WTC11 (cell line): ENCODE data around the gene ROBO1. TPM values are rescaled to one million over a fixed set of nuclear protein-coding genes. Genes with fewer than 3 reads are reported as not detected.

Experiments used
- ATAC-seq: fragments of 200-7000 bp; cut with Tn5 transposase; 2 replicates; pipeline ENCODE4 v1.10.0; 2021; ENCODE audit warnings: mild to moderate bottlenecking, moderate library complexity
- CTCF ChIA-PET: fragments of 300-600 bp; sonication (Branson Sonifier 250); formaldehyde crosslinking; loops from one replicate; lab custom pipeline; 2021; ENCODE audit warnings: antibody characterized with exemption; lab: Charles Lee
- POLR2A ChIA-PET: fragments of 350-600 bp; sonication (Branson Sonifier 250); formaldehyde crosslinking; loops from one replicate; lab custom pipeline; 2021; ENCODE audit warnings: antibody characterized with exemption; lab: Charles Lee
- DNase-seq: peaks from one replicate; pipeline ENCODE4 v3.0.0; 2021; ENCODE audit warnings: low spot score
- H3K27ac Mint-ChIP-seq: 2 replicates; pipeline ENCODE4 v1.8.0; 2021; ENCODE audit warnings: mixed read lengths
- H3K27me3 Mint-ChIP-seq: 2 replicates; pipeline ENCODE4 v1.8.0; 2021; ENCODE audit warnings: low read depth, mild to moderate bottlenecking, moderate library complexity, mixed read lengths
- H3K36me3 Mint-ChIP-seq: 2 replicates; pipeline ENCODE4 v1.8.0; 2021; ENCODE audit warnings: mixed read lengths
- H3K4me1 Mint-ChIP-seq: 2 replicates; pipeline ENCODE4 v1.8.0; 2022; ENCODE audit warnings: mixed read lengths
- H3K4me3 Mint-ChIP-seq: 2 replicates; pipeline ENCODE4 v1.8.0; 2021; ENCODE audit warnings: mild to moderate bottlenecking, moderate library complexity, mixed read lengths
- H3K9me3 Mint-ChIP-seq: 2 replicates; pipeline ENCODE4 v1.8.0; 2021; ENCODE audit warnings: mixed read lengths
- CBFB ChIP-seq: sonication (generic); formaldehyde crosslinking; IDR thresholded peaks from 2 replicates; pipeline ENCODE4 v1.8.1; 2022; ENCODE audit warnings: mild to moderate bottlenecking, low read depth, missing genetic modification reagents
- ELF4 ChIP-seq: sonication (generic); formaldehyde crosslinking; IDR thresholded peaks from 2 replicates; pipeline ENCODE4 v1.8.1; 2022; ENCODE audit warnings: low read depth, mild to moderate bottlenecking, moderate library complexity, missing genetic modification reagents
- IRF2 ChIP-seq: sonication (generic); formaldehyde crosslinking; IDR thresholded peaks from 2 replicates; pipeline ENCODE4 v1.8.0; 2022; ENCODE audit warnings: low read depth, missing genetic modification reagents, borderline replicate concordance
- JAZF1 ChIP-seq: fragments of 250-450 bp; sonication (Bioruptor Pico); IDR thresholded peaks from 2 replicates; pipeline ENCODE4 v1.9.0; 2021; ENCODE audit warnings: moderate library complexity, mild to moderate bottlenecking, inconsistent platforms
- RORB ChIP-seq: fragments of 250-450 bp; sonication (Bioruptor Pico); IDR thresholded peaks from 2 replicates; pipeline ENCODE4 v1.9.0; 2021; ENCODE audit warnings: mild to moderate bottlenecking
- SOX15 ChIP-seq: fragments of 250-450 bp; sonication (Bioruptor Pico); IDR thresholded peaks from 2 replicates; pipeline ENCODE4 v1.9.0; 2021; ENCODE audit warnings: mild to moderate bottlenecking
- ZNF423 ChIP-seq: fragments of 250-450 bp; sonication (Bioruptor Pico); IDR thresholded peaks from 2 replicates; pipeline ENCODE4 v2.1.2; 2022; ENCODE audit warnings: mild to moderate bottlenecking, moderate library complexity
- total RNA-seq: library from RNA; stranded (reverse); gene quantifications from 3 replicates; pipeline ENCODE4 v1.2.3, GENCODE V29; 2021
- TF ChIP-seq, protein P1 (sequence below): sonication (generic); formaldehyde crosslinking; IDR thresholded peaks from 2 replicates; pipeline ENCODE4 v1.8.1; 2023; ENCODE audit warnings: mild to moderate bottlenecking, missing genetic modification reagents
- TF ChIP-seq, protein P2 (sequence below): fragments of 250-450 bp; sonication (Bioruptor Pico); IDR thresholded peaks from 2 replicates; pipeline ENCODE4 v1.9.0; 2021; ENCODE audit warnings: mild to moderate bottlenecking
- TF ChIP-seq, protein P3 (sequence below): sonication (generic); formaldehyde crosslinking; IDR thresholded peaks from 2 replicates; pipeline ENCODE4 v1.8.0; 2023; ENCODE audit warnings: mild to moderate bottlenecking, missing genetic modification reagents
- TF ChIP-seq, protein P4 (sequence below): fragments of 250-450 bp; sonication (Bioruptor Pico); IDR thresholded peaks from 2 replicates; pipeline ENCODE4 v1.9.0; 2021; ENCODE audit warnings: moderate library complexity, mild to moderate bottlenecking, inconsistent platforms, borderline replicate concordance
- TF ChIP-seq, protein P5 (sequence below): sonication (generic); formaldehyde crosslinking; conservative IDR thresholded peaks from 2 replicates; pipeline ENCODE4 v1.8.1; 2022; ENCODE audit warnings: mild to moderate bottlenecking, missing genetic modification reagents
- TF ChIP-seq, protein P6 (sequence below): sonication (generic); formaldehyde crosslinking; IDR thresholded peaks from 2 replicates; pipeline ENCODE4 v1.8.1; 2022; ENCODE audit warnings: mild to moderate bottlenecking, missing genetic modification reagents, moderate library complexity, borderline replicate concordance
- TF ChIP-seq, protein P7 (sequence below): sonication (generic); formaldehyde crosslinking; IDR thresholded peaks from 2 replicates; pipeline ENCODE4 v1.8.1; 2022; ENCODE audit warnings: missing genetic modification reagents, borderline replicate concordance
- TF ChIP-seq, protein P8 (sequence below): fragments of 250-450 bp; sonication (Bioruptor Pico); IDR thresholded peaks from 2 replicates; pipeline ENCODE4 v1.9.0; 2021; ENCODE audit warnings: mild to moderate bottlenecking
- TF ChIP-seq, protein P9 (sequence below): sonication (generic); formaldehyde crosslinking; IDR thresholded peaks from 2 replicates; pipeline ENCODE4 v1.8.1; 2023; ENCODE audit warnings: mild to moderate bottlenecking, missing genetic modification reagents

ROBO1 gene
- total RNA-seq, 1 experiment from 2014 or later, result 90.9 TPM

DNA sequence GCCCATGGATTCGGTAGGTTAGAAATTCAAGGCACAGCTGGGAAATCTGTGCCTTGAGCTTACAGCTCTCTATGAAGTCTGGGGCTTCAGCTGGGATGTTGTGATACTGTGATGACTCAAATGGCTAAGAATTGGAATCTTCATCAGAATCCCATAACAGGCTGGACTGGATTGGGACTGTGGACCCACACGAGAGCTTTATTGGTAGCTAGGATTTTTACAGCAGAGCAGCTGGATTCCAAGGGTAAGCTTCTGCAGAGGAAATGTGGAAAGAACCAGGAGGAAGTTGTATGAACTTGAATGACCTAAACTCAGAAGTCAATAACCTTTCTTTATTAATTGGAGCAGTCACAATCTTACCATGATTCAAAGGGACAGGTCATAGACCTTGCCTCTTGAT lies 1187.1 kb downstream of the ROBO1 start (continued):
- TF ChIP-seq, protein P1, sequence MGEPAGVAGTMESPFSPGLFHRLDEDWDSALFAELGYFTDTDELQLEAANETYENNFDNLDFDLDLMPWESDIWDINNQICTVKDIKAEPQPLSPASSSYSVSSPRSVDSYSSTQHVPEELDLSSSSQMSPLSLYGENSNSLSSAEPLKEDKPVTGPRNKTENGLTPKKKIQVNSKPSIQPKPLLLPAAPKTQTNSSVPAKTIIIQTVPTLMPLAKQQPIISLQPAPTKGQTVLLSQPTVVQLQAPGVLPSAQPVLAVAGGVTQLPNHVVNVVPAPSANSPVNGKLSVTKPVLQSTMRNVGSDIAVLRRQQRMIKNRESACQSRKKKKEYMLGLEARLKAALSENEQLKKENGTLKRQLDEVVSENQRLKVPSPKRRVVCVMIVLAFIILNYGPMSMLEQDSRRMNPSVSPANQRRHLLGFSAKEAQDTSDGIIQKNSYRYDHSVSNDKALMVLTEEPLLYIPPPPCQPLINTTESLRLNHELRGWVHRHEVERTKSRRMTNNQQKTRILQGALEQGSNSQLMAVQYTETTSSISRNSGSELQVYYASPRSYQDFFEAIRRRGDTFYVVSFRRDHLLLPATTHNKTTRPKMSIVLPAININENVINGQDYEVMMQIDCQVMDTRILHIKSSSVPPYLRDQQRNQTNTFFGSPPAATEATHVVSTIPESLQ (CRISPR knock-in tag), result no peak
- TF ChIP-seq, protein P2, sequence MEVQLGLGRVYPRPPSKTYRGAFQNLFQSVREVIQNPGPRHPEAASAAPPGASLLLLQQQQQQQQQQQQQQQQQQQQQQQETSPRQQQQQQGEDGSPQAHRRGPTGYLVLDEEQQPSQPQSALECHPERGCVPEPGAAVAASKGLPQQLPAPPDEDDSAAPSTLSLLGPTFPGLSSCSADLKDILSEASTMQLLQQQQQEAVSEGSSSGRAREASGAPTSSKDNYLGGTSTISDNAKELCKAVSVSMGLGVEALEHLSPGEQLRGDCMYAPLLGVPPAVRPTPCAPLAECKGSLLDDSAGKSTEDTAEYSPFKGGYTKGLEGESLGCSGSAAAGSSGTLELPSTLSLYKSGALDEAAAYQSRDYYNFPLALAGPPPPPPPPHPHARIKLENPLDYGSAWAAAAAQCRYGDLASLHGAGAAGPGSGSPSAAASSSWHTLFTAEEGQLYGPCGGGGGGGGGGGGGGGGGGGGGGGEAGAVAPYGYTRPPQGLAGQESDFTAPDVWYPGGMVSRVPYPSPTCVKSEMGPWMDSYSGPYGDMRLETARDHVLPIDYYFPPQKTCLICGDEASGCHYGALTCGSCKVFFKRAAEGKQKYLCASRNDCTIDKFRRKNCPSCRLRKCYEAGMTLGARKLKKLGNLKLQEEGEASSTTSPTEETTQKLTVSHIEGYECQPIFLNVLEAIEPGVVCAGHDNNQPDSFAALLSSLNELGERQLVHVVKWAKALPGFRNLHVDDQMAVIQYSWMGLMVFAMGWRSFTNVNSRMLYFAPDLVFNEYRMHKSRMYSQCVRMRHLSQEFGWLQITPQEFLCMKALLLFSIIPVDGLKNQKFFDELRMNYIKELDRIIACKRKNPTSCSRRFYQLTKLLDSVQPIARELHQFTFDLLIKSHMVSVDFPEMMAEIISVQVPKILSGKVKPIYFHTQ, result no peak
- TF ChIP-seq, protein P3, sequence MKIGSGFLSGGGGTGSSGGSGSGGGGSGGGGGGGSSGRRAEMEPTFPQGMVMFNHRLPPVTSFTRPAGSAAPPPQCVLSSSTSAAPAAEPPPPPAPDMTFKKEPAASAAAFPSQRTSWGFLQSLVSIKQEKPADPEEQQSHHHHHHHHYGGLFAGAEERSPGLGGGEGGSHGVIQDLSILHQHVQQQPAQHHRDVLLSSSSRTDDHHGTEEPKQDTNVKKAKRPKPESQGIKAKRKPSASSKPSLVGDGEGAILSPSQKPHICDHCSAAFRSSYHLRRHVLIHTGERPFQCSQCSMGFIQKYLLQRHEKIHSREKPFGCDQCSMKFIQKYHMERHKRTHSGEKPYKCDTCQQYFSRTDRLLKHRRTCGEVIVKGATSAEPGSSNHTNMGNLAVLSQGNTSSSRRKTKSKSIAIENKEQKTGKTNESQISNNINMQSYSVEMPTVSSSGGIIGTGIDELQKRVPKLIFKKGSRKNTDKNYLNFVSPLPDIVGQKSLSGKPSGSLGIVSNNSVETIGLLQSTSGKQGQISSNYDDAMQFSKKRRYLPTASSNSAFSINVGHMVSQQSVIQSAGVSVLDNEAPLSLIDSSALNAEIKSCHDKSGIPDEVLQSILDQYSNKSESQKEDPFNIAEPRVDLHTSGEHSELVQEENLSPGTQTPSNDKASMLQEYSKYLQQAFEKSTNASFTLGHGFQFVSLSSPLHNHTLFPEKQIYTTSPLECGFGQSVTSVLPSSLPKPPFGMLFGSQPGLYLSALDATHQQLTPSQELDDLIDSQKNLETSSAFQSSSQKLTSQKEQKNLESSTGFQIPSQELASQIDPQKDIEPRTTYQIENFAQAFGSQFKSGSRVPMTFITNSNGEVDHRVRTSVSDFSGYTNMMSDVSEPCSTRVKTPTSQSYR (CRISPR knock-in tag), result no peak
- no peak for TF ChIP-seq IRF2 (CRISPR knock-in tag)

DNA sequence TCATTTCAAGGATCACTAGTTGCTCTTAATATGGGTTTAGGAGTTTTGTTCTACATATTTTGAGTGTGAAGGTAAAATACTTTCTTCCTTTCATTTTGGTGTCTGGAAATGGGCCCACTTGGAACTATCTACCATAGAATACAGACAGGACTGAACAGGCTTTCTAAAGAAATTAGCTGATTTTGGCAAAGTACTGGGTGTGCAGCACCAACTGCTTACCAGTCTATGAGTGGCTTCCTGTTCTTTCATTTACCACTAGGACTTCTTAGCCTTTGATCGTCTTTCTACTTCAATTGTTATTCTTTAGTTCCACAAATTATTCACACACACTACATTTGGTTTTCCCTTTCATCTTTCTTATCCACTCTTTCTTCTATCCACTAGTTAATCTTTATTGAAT lies 1196.3 kb downstream of the ROBO1 start:
- no peak for TF ChIP-seq ELF4 (CRISPR knock-in tag)
- DNase-seq, result no peak
- no peak overlapping the region for H3K4me3 Mint-ChIP-seq
- CTCF ChIA-PET, result no interaction called here
- peaks cover 4% of the 10 kb centered on the region for H3K36me3 Mint-ChIP-seq
- H3K4me1 Mint-ChIP-seq, result peaks cover 36% of the 10 kb centered on the region
- no peak for ATAC-seq
- H3K9me3 Mint-ChIP-seq, result peaks cover 11% of the 10 kb centered on the region
- no peak overlapping the region for H3K27ac Mint-ChIP-seq
- POLR2A ChIA-PET, result no interaction called here
- 0 out of 2 replicates have a peak, but pooled peaks cover 3% of the 10 kb centered on the region for H3K27me3 Mint-ChIP-seq

DNA sequence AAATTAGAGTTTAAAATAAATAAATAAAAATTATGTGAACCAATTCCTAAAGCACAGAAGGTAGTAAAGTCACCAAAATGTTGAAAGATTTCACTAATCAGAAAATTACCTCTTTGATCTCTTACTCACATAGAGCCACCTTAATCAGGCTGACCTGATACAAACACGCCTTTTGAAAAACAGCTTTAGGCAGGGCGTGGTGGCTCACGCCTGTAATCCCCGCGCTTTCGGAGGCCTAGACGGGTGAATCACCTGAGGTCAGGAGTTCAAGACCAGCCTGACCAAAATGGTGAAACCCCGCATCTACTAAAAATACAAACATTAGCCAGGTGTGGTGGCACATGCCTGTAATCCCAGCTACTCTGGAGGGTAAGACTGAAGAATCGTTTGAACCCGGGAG lies 1197.3 kb downstream of the ROBO1 start:
- Mint-ChIP-seq H3K4me1 (peaks cover 33% of the 10 kb centered on the region), H3K27me3 (0 out of 2 replicates have a peak, but pooled peaks cover 5% of the 10 kb centered on the region), H3K27ac (no peak overlapping the region), H3K4me3 (no peak overlapping the region), H3K9me3 (peaks cover 16% of the 10 kb centered on the region), H3K36me3 (peaks cover 14% of the 10 kb centered on the region)
- ChIA-PET POLR2A (interaction anchor here (1.1 kb wide), 1 partner anchor 27 kb away, joined by 3 read pairs; no protein-coding TSS in a partner anchor), CTCF (interaction anchor here (0.6 kb wide), 1 partner anchor 72 kb away, joined by 3 read pairs; no protein-coding TSS in a partner anchor)
- DNase-seq, result no peak
- no peak for ATAC-seq
- TF ChIP-seq CBFB (CRISPR knock-in tag), result no peak
- TF ChIP-seq, protein P4, sequence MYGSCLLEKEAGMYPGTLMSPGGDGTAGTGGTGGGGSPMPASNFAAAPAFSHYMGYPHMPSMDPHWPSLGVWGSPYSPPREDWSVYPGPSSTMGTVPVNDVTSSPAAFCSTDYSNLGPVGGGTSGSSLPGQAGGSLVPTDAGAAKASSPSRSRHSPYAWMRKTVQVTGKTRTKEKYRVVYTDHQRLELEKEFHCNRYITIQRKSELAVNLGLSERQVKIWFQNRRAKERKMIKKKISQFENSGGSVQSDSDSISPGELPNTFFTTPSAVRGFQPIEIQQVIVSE (CRISPR knock-in tag), result no peak
- TF ChIP-seq, protein P5, sequence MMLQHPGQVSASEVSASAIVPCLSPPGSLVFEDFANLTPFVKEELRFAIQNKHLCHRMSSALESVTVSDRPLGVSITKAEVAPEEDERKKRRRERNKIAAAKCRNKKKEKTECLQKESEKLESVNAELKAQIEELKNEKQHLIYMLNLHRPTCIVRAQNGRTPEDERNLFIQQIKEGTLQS (CRISPR knock-in tag), result no peak
- TF ChIP-seq, protein P6, sequence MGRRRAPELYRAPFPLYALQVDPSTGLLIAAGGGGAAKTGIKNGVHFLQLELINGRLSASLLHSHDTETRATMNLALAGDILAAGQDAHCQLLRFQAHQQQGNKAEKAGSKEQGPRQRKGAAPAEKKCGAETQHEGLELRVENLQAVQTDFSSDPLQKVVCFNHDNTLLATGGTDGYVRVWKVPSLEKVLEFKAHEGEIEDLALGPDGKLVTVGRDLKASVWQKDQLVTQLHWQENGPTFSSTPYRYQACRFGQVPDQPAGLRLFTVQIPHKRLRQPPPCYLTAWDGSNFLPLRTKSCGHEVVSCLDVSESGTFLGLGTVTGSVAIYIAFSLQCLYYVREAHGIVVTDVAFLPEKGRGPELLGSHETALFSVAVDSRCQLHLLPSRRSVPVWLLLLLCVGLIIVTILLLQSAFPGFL (CRISPR knock-in tag), result no peak
- TF ChIP-seq SOX15 (CRISPR knock-in tag), result no peak
- TF ChIP-seq RORB (CRISPR knock-in tag), result no peak
- TF ChIP-seq, protein P7, sequence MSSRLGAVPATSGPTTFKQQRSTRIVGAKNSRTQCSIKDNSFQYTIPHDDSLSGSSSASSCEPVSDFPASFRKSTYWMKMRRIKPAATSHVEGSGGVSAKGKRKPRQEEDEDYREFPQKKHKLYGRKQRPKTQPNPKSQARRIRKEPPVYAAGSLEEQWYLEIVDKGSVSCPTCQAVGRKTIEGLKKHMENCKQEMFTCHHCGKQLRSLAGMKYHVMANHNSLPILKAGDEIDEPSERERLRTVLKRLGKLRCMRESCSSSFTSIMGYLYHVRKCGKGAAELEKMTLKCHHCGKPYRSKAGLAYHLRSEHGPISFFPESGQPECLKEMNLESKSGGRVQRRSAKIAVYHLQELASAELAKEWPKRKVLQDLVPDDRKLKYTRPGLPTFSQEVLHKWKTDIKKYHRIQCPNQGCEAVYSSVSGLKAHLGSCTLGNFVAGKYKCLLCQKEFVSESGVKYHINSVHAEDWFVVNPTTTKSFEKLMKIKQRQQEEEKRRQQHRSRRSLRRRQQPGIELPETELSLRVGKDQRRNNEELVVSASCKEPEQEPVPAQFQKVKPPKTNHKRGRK (CRISPR knock-in tag), result no peak
- TF ChIP-seq ZNF423, result no peak
- TF ChIP-seq, protein P8, sequence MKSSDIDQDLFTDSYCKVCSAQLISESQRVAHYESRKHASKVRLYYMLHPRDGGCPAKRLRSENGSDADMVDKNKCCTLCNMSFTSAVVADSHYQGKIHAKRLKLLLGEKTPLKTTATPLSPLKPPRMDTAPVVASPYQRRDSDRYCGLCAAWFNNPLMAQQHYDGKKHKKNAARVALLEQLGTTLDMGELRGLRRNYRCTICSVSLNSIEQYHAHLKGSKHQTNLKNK (CRISPR knock-in tag), result no peak
- TF ChIP-seq, protein P9, sequence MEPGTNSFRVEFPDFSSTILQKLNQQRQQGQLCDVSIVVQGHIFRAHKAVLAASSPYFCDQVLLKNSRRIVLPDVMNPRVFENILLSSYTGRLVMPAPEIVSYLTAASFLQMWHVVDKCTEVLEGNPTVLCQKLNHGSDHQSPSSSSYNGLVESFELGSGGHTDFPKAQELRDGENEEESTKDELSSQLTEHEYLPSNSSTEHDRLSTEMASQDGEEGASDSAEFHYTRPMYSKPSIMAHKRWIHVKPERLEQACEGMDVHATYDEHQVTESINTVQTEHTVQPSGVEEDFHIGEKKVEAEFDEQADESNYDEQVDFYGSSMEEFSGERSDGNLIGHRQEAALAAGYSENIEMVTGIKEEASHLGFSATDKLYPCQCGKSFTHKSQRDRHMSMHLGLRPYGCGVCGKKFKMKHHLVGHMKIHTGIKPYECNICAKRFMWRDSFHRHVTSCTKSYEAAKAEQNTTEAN (CRISPR knock-in tag), result no peak
- TF ChIP-seq JAZF1 (CRISPR knock-in tag), result no peak
